Mammary epithelial cell (primary cell): ENCODE data around the gene FCER2.

Experiments used
- CTCF ChIP-seq, 2 donors: IDR thresholded peaks in 1 of 2; conservative IDR thresholded peaks in 1 of 2; 2 replicates each; pipeline ENCODE4 v1.5.1; 2011 to 2012; ENCODE audit warnings: inconsistent platforms in 2 of 2, low read length in 2 of 2, mild to moderate bottlenecking in 2 of 2, control low read depth in 1 of 2, low read depth in 1 of 2; ENCODE audit not compliant: insufficient read depth in 1 of 2; ENCODE audit errors: extremely low read depth in 1 of 2
- EZH2 ChIP-seq: IDR thresholded peaks from 2 replicates; pipeline ENCODE4 v1.6.1; 2012; ENCODE audit warnings: low read length, inconsistent platforms, borderline replicate concordance

- peak; percentile 88 to 94 for TF ChIP-seq CTCF (conservative IDR thresholded peaks at IDR 0.05 in 1 of 2, IDR thresholded peaks at IDR 0.05 in 1 of 2; ENCODE audit: extremely low read depth in 1 of 2, insufficient read depth in 1 of 2, low read depth in 1 of 2, low read length in 2 of 2)
- TF ChIP-seq EZH2: no peak
Measured at GRCh38 chr19:7652061-7652641, 49.8 kb downstream of the FCER2 start.
